ELF-1 (cell line): ENCODE data around the gene MCAM.

Experiments used
- DNase-seq: peaks from one replicate; pipeline ENCODE4 v3.0.0-alpha.2; 2016; ENCODE audit warnings: low read depth, low spot score

The MCAM gene

DNA sequence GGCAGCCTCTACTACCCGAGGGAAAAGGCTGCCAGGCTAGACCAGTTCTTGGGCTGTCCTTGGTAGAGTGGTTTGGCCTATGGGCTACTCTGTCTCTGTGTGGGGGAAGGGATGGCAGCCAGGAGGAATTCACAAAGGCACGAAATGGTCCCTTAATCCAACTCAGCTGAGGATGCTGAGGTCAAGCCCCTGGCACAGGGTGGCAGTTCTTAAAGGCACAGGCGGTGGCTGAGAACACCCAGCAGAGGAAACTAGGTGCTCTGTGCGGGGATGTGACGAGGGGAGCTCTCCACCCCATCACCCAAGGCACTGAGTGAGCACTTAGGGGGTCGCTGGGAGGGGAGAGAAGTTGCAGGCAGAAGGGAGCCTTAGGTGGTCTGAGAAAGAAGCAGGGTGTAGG lies 29.7 kb upstream of the MCAM start, which contains the start of gene MFRP:
Gene MFRP (minus strand): TSS at position 101 of the 400 bp plus-strand sequence. CDS start 192 bp downstream, outside the sequence.
- DNase-seq = no peak

DNA sequence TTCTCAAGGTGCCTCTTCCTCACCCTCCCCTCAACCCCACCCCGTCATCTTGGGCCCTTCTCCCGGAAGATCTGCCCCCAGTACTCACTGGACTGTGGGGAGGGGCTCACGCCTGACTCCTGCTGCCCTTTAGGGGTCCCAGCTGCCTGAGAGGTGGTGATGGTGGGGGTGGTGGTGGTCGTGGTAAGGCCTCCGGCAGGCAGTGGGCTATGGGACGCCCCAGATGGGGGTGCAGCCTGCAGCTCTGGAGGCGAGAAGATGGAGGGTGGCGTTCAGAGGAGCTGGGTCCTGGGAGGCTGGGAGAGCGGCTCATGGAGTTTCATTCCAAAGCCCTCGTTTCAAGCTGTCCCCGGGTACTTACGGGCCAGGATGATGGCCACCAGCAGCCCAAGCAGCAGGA lies 28.8 kb upstream of the MCAM start:
- DNase-seq = no peak

- no peak for DNase-seq
Measured at GRCh38 chr11:119344291-119345010, 27.5 kb upstream of the MCAM start.

DNA sequence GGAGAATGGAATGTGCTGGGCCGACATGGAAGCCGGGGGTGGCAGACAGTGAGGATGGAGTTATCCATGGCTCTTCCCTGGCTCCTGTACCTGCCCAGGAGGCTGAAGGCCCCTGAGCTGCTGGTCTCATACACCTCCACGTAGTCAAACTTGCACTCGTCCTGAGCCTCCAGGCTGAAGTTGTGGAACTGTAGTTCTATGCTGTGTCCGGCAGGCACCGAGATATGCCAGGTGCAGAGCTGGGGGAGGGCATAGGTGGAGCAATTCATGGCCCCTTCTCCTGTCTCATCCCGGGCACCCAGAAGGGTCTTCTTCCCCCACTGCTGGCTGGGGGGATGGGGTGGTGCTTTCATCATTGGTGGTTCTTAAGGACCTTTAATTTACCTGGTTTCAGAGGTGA lies 26.8 kb upstream of the MCAM start:
- no peak for DNase-seq

GRCh38 chr11:119342362-119343130 lies 25.6 kb upstream of the MCAM start:
- DNase-seq = no peak

DNA sequence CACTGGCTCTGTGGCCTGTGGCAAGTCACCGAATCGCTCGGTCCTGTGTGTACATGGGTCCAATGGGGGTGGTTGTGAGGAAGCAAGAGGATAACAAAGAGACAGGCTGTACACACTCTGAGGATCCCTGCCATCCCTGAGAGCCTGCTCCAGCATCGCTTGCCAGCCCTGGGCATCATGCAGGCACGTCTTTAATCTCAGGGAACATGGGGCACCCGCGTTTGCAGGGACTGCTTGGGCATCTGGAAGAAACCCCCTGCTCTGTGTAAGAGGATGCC lies 25.0 kb upstream of the MCAM start:
- DNase-seq = no peak

DNA sequence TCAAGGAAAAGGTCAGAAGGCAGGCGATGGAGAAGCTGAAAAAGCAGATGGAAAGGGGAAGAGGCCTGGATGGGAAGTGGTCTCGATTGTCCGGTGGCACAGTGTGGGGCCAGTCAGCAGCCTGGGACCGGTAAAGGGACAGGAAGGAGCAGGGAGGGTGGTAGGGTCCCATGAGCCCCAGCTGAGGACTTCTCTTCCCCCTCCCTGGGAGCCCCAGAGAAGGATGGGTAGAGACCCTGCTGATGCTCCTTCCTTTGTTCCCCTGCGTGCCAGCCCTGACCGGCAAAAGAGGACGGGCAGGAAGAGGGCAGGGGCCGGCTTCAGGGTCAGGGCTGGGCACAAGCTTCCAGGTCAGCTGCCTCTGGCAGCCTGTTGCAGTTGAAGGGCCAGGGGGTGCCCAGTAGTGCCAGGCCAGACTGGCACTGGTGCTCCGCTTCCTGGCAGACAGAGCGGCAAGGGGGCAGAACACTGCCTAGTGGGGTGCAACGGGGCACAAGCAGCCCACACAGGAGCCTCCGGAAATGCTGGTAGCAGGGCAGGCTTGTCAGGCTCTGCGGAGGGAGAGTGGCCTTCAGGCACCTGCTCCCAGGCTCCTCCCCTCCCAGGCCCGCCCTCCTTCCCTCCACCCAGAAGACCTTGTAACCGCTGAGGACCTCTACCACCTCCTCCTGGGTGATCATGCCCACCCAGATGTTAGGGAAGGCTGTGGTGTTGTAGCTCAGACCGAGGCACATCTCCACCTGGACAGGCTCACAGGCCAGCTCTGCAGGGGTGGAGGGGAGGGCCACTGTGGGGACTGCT lies 24.5 kb upstream of the MCAM start:
- DNase-seq = no peak

GRCh38 chr11:119340335-119341221 lies 23.6 kb upstream of the MCAM start, which contains the start of gene C1QTNF5:
Gene C1QTNF5 (minus strand): TSS chr11:119340883. CDS start chr11:119340397, 486 bp downstream.
- no peak for DNase-seq

GRCh38 chr11:119339589-119340334 lies 22.8 kb upstream of the MCAM start:
- peak; percentile 75 for DNase-seq

DNA sequence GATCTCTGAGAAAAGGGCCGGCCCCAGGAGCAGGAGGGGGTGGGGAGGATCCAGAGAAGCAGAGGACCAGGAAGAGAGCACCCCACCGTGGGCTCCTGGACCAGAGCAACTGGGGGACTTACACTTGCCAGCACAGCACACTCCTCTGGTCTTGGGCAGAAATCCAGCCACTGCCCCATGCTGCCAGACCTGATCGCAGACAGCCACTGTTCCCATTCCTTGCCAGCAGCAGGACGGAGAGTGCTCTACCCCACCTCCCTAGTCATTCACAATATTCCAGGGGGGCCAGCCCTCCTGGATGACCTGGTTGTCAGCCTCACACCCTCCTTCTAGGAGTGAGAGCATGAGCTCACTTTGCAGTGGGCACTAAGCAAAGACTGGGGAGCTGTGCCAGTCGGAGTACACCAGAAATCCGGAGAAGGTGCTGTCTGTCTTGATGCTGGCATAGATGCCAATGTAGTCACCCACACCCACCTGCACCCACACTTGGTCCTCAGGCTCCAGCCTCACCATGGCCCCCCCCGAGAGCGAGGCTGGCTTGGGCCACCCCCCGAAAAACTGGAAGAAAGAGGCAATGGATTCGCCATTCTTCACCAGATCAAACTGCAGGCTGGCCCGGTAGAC lies 22.1 kb upstream of the MCAM start:
- DNase-seq = no peak

DNA sequence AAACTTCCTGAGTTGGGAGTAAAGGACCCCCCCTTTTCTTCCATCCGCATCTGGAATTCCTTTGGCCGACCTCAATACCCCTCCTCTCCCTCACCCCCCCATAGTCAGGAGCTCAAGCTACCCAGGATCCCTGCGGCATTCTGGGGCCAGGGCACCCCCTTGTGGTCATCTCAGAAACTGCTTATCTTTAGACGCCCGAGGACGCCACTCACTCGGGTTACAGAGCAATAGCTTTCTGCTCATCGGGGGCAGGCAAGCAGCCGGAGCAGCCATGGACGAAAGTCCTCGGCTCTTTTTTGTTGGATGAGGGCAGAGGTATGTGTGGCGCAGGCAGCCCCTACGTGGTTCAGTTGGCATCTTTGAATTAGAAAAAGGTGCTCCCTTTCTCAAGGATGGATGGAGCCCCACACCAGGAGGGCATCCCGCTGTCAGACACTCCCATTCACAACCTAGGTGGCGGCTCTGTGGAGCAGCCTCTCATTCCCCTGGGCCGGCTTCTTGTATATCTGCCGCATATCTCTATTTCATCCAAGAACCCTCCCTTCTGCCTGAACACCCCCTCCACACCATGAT lies 21.5 kb upstream of the MCAM start:
- DNase-seq = peak; percentile 93

DNA sequence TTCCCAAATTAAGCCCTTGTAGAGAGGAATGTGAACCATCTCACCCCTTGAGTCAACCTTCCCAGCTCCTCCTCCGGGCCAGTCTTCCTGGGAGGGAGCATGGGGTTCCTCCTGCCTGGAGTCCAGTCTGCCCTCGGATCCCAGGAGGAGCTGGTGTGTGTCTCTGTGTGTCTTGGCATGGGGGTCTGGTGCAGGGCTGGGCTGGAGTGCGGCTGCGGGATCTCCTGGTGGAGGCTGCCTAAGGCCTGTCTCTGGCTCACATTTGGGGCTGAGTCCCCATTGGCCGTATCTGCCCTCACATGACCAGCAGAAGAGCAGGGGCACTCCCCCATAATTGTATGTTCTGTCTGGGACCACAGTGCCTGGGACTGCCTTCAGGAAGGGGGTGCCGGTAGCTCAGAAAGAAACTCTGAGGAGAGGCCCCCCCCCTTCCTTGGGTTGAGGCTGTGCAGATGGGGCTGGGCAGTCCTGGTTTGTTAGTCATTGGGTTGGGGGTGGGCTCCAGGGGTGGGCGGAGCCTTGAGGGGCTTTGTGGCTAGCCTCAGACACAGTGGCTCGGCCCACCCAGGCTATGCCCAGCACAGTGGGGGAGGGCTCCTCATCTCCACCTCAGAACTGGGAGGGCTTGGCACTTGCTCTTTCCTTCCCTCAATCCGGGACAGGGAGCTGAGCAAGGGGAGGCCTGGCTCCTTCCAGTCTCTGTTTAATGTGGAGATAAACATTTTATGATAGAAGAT lies 20.8 kb upstream of the MCAM start:
- DNase-seq = peak; percentile 86

- no peak for DNase-seq
Measured at GRCh38 chr11:119336744-119337469, 20.0 kb upstream of the MCAM start.

DNA sequence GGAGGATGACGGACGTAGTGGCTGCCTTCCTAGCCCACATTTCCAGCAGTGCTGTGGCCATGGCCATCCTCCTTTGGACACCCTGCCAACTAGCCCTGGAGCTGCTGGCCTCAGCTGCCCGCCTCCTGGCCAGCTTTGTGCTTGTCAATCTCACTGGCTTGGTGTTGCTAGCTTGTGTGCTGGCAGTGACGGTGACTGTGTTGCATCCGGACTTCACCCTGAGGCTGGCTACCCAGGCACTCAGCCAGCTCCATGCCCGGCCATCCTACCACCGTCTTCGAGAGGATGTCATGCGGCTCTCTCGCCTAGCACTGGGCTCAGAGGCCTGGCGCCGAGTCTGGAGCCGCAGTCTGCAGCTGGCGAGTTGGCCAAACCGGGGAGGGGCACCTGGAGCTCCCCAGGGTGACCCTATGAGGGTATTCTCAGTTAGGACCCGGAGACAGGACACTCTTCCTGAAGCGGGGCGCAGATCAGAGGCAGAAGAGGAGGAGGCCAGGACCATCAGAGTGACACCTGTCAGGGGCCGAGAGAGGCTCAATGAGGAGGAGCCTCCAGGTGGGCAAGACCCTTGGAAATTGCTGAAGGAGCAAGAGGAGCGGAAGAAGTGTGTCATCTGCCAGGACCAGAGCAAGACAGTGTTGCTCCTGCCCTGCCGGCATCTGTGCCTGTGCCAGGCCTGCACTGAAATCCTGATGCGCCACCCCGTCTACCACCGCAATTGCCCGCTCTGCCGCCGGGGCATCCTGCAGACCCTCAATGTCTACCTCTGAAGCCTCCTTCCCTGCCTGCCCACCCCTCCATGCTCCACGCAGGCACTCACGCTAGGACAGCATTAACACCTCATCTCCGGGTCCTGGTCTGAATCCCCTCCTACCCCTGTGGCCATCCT lies 19.0 kb upstream of the MCAM start:
- no peak for DNase-seq

- DNase-seq = no peak
Measured at GRCh38 chr11:119335091-119335654, 18.2 kb upstream of the MCAM start.

DNA sequence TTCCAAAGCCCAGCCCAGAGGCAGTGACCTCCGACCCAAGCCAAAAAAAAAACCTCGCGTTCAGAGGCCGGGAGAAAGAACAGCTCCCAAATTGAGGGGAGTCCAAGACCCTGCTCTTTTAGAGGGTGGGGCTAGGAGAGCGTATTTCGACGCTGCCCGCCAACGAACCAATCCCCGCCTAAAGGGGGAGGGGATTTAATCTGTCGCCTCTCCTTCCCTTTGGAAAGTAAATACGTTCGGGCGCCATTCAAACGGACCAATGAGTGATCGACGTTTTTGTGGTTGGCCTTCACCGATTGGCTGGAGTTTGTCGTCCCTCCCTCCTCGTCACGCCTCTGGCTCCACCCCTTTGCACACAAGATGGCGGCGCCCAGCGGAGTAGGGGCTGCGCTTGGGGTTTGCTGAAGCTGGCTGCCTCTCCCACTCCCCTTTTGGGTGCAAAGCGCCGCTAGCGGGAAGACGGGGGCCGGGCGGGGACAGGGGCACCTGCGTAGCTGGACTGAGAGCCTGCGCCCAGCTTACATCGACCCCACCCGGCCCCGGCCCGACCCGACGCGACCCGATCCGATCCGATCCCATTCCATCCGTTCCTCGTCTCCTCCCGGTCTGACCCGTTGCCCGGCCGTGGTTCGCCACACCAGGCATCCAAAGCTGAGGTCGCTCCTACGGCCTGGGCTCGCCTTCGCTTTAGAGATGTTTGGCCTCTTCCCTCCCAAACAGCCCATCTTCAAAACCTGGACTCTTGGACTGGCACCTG lies 17.4 kb upstream of the MCAM start, which contains the start of gene RNF26:
Gene RNF26 (plus strand): TSS at position 354 of the 757 bp plus-strand sequence. CDS start 596 bp downstream, outside the sequence.
- peak; percentile 100 for DNase-seq
